Ecto neural progenitor cell (in vitro differentiated cells): ENCODE data around the gene ZNF28.
"Not testable (repeated sequence)": the region's sequence is repeated elsewhere in the genome, so short reads cannot be mapped to it uniquely, and the experiment has no call there.

Experiments
- DNase-seq: peaks from one replicate; pipeline ENCODE4 v3.0.0-alpha.2; 2018; ENCODE audit warnings: low spot score

The ZNF28 gene

GRCh38 chr19:52778811-52779210 is 42.6 kb downstream of the ZNF28 start:
- no peak for DNase-seq

GRCh38 chr19:52756447-52756846 is 65.0 kb downstream of the ZNF28 start:
- DNase-seq, result not testable (repeated sequence)

- no peak for DNase-seq
These were observed 71.7 kb downstream of the ZNF28 start for GRCh38 chr19:52749780-52750179.

GRCh38 chr19:52748336-52748950 is 73.0 kb downstream of the ZNF28 start:
- no peak for DNase-seq
